Lower lobe of right lung (tissue), 2 donors: ENCODE measurements around the gene ASAP3. TPM values are rescaled to one million over a fixed set of nuclear protein-coding genes. Genes with fewer than 3 reads are reported as not detected.

Source experiments
- ATAC-seq, 2 donors: fragments of 200-7000 bp; cut with Tn5 transposase; one replicate each; pipeline ENCODE4 v1.9.1; 2020 to 2022; ENCODE audit warnings: mild to moderate bottlenecking in 2 of 2, moderate library complexity in 2 of 2
- DNase-seq: peaks from one replicate; pipeline ENCODE4 v3.0.0-alpha.2; 2020
- H3K27ac ChIP-seq: fragments of 200-600 bp; one replicate; pipeline ENCODE4 v1.8.0; 2022
- H3K27me3 ChIP-seq: fragments of 200-600 bp; one replicate; pipeline ENCODE4 v1.8.0; 2022; ENCODE audit warnings: low read depth
- H3K36me3 ChIP-seq: fragments of 200-600 bp; one replicate; pipeline ENCODE4 v1.8.0; 2022; ENCODE audit warnings: mild to moderate bottlenecking
- H3K4me1 ChIP-seq: fragments of 200-600 bp; one replicate; pipeline ENCODE4 v1.8.0; 2022
- H3K4me3 ChIP-seq: fragments of 200-600 bp; one replicate; pipeline ENCODE4 v1.8.0; 2022; ENCODE audit warnings: mild to moderate bottlenecking
- H3K9me3 ChIP-seq: fragments of 200-600 bp; one replicate; pipeline ENCODE4 v1.8.0; 2022
- intact Hi-C: fragments of 100-400 bp; cut with DNase I; formaldehyde crosslinking; loops from one replicate; pipeline ENCODE4 v1.11.0; 2022
- total RNA-seq: library from RNA; stranded (reverse); fragmentation: NEBNext Ultra II Directional; extraction: Animal tissue kit (Norgen Biotek cat#: 25700); gene quantifications from one replicate; pipeline ENCODE4 v1.2.1, GENCODE V29; 2021
- TF ChIP-seq, protein P1 (sequence below): fragments of 200-600 bp; IDR thresholded peaks from one replicate; pipeline ENCODE4 v1.8.0; 2022; ENCODE audit warnings: antibody characterized with exemption, mild to moderate bottlenecking
- donor health status: DM: no; HTN: yes; CAD: no; lungs with severe emphysema.

The ASAP3 gene
- total RNA-seq, 1 donor from 2014 or later = 34.5 TPM

DNA sequence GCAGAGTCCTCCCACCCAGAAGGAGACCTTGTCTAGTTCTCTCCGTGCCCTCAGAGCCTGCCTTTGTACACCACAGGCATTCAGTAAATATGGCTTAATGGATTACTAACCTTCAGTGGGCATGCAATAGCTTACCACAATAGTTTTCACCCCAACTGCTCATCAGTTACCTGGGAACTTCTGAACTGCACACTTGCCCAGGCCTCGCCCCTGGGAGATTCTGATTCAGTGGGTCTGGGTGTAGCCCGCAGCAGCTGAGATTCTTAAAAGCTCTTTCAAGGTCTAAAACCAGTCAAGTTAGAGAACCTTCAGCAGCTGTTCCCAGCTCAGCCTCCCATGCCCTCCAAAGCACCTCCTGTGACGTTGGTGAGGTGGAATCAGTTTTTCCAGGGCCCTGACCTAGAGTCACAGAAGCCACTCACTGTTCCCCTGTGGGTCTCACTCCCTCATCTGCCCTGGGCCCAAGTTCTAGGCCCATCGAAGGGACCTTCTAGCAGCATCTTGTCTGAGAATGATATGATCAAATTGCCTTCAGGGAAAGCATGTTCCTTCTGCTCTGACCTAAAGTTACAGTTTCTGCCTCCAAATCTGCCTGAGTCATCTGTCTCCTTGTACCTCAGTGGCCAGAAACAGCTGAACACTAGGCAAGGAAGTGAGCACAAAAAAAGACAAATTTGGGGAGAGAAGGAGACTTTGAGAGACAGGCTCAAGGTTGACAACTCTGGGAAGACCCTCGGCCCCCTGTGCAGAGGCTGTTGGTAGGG, 10.8 kb downstream of the ASAP3 start:
- Histone ChIP-seq H3K9me3 (no peaks in the 10 kb centered on the region), H3K4me3 (no peak overlapping the region), H3K27me3 (no peaks in the 10 kb centered on the region), H3K4me1 (peaks cover 20% of the 10 kb centered on the region), H3K36me3 (no peaks in the 10 kb centered on the region), H3K27ac (no peak overlapping the region)
- DNase-seq = no peak
- intact Hi-C loops = no loop called here
- no peak for ATAC-seq
- TF ChIP-seq, protein P1, sequence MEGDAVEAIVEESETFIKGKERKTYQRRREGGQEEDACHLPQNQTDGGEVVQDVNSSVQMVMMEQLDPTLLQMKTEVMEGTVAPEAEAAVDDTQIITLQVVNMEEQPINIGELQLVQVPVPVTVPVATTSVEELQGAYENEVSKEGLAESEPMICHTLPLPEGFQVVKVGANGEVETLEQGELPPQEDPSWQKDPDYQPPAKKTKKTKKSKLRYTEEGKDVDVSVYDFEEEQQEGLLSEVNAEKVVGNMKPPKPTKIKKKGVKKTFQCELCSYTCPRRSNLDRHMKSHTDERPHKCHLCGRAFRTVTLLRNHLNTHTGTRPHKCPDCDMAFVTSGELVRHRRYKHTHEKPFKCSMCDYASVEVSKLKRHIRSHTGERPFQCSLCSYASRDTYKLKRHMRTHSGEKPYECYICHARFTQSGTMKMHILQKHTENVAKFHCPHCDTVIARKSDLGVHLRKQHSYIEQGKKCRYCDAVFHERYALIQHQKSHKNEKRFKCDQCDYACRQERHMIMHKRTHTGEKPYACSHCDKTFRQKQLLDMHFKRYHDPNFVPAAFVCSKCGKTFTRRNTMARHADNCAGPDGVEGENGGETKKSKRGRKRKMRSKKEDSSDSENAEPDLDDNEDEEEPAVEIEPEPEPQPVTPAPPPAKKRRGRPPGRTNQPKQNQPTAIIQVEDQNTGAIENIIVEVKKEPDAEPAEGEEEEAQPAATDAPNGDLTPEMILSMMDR = no peak

DNA sequence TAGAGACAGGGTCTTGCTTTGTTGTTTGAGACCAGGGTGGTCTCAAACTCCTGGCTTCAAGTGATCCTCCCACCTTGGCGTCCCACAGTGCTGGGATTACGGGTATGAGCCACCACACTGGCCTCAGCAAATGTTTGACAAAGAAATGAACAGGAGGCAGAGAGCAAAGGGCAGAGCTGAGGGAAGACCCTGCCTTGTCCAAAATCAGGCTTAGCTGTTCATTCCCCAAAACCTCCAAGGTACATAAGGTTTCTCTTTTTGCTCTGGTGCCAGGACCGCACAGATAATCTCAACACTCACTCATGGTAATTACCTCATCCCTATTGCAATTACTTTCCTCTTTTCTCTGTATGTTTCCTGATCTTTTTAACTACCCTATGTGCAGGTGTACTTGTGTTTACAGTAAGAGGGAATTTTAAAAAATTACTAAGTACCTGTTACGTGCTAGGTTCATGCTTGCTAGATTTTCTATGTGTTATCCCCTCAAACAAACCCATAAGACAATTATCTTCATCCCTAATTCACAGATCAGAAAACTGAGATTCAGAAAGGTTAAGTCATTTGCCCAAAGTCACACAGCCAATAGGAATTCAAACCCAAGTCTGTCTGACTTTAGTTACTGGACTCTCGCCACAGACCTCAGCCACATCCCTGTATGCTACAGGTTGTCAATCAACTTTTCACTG, 11.5 kb downstream of the ASAP3 start:
- Histone ChIP-seq H3K9me3 (no peaks in the 10 kb centered on the region), H3K4me1 (peaks cover 20% of the 10 kb centered on the region), H3K27me3 (no peaks in the 10 kb centered on the region), H3K4me3 (no peak overlapping the region), H3K36me3 (no peaks in the 10 kb centered on the region), H3K27ac (no peak overlapping the region)
- DNase-seq = no peak
- TF ChIP-seq, protein P1 = no peak
- intact Hi-C loops = no loop called here
- ATAC-seq = no peak

DNA sequence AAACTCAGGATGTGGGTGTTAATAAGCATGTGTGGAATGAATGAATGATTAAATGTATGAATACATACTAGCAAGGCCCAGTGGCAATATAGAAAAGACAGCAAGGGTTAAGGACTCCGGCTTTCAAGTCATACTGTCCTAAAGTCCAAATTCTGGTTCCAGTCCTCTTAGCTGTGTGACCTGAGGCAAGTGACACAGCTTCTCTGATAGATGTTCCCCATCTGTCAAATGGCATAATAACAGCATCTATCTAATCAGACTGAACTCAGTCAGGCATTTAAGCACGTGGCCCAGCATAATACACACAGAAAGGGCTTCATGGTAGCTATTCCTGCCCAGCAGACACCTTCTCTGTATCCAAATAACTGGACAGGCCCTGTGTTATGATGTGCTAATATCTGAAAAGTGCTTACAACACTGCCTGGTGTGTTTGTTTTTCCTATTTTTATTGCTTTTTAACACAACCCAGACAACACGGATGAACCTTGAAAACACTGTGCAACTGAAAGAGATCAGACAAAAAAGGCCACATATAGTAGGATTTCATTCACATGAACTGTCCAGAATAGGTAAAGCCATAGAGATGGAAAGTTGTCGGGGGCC, 12.4 kb downstream of the ASAP3 start:
- intact Hi-C loops = no loop called here
- H3K9me3 ChIP-seq = no peaks in the 10 kb centered on the region
- peaks cover 20% of the 10 kb centered on the region for H3K4me1 ChIP-seq
- no peaks in the 10 kb centered on the region for H3K27me3 ChIP-seq
- ATAC-seq = no peak
- no peaks in the 10 kb centered on the region for H3K36me3 ChIP-seq
- DNase-seq = no peak
- H3K27ac ChIP-seq = no peak overlapping the region
- TF ChIP-seq, protein P1 = no peak
- no peak overlapping the region for H3K4me3 ChIP-seq

- Histone ChIP-seq H3K36me3 (no peaks in the 10 kb centered on the region), H3K27ac (peak overlapping the region; percentile 31), H3K27me3 (no peaks in the 10 kb centered on the region), H3K4me1 (peaks cover 19% of the 10 kb centered on the region), H3K9me3 (no peaks in the 10 kb centered on the region), H3K4me3 (no peak overlapping the region)
- intact Hi-C loops = no loop called here
- TF ChIP-seq, protein P1 = no peak
- DNase-seq (no peak), ATAC-seq (peak; percentile 23 to 31)
These were observed 13.5 kb downstream of the ASAP3 start for GRCh38 chr1:23470282-23471070.

DNA sequence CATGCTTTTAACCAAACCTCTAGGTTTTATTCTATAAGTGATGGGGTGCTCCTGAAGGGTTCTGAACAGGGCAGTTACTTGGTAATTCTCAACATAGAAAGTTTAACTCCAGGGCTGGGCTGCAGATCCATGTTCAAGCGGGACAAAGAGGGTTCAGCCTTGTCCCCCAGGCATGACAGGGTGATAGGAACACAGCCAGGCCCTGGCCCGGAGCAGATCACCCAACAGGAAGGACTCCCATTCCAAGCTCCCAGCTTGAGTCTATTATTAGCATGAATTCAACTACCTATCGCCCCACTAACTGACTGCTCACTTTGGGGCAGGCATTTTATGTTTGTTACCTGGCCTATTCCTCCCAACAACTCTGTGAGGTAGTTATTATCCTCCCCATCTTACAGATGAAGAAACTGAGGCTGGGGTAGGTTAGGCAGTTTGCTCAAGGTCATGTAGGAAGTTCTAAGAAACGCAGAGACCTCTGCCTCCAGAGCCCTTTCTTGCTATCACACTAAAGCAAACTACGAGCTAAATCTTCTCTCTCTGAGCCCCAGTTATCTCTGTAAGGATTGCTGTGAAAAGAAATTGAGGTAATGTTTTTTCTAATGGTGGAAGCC, 14.5 kb downstream of the ASAP3 start:
- H3K9me3 ChIP-seq = no peaks in the 10 kb centered on the region
- no peak for ATAC-seq
- DNase-seq = no peak
- no peak overlapping the region for H3K4me3 ChIP-seq
- TF ChIP-seq, protein P1 = no peak
- no peaks in the 10 kb centered on the region for H3K36me3 ChIP-seq
- intact Hi-C loops = no loop called here
- no peak overlapping the region for H3K27ac ChIP-seq
- no peaks in the 10 kb centered on the region for H3K27me3 ChIP-seq
- H3K4me1 ChIP-seq = peaks cover 9% of the 10 kb centered on the region
